Uterus (tissue), 2 donors: ENCODE measurements around the gene RTN3.

Experiments
- POLR2A ChIP-seq, 2 donors: fragments of 450-650 bp; IDR thresholded peaks; one replicate each; pipeline ENCODE4 v1.6.1; 2016; ENCODE audit warnings: antibody characterized with exemption in 2 of 2, mild to moderate bottlenecking in 1 of 2, moderate library complexity in 1 of 2
- TF ChIP-seq, protein P1 (sequence below), 4 experiments: fragments of 200-600 bp in 2 of 4; fragments of 450-650 bp in 2 of 4; sonication (generic) in 2 of 4; IDR thresholded peaks; one replicate each; pipeline ENCODE4 v1.5.1; 2016 to 2019; ENCODE audit warnings: antibody characterized with exemption in 4 of 4, mild to moderate bottlenecking in 2 of 4, moderate library complexity in 1 of 4

DNA sequence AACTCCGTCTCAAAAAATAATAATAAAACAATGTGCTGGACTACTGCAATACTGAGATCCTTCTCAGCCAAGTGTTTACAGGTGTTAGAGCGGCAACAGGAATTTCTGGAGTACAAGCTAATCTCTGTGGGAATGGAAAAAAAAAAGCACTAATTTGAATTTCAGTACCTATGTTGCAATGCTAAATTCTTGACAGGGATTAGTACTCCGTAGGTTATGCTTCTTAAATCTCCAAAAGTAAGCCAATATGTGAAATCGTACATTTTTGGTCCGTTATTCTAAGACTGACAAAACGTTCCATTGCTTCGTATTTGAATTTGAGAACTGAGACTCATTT, 11.2 kb upstream of the RTN3 start:
- TF ChIP-seq POLR2A (IDR thresholded peaks at IDR 0.05) = no peak
- TF ChIP-seq, protein P1, sequence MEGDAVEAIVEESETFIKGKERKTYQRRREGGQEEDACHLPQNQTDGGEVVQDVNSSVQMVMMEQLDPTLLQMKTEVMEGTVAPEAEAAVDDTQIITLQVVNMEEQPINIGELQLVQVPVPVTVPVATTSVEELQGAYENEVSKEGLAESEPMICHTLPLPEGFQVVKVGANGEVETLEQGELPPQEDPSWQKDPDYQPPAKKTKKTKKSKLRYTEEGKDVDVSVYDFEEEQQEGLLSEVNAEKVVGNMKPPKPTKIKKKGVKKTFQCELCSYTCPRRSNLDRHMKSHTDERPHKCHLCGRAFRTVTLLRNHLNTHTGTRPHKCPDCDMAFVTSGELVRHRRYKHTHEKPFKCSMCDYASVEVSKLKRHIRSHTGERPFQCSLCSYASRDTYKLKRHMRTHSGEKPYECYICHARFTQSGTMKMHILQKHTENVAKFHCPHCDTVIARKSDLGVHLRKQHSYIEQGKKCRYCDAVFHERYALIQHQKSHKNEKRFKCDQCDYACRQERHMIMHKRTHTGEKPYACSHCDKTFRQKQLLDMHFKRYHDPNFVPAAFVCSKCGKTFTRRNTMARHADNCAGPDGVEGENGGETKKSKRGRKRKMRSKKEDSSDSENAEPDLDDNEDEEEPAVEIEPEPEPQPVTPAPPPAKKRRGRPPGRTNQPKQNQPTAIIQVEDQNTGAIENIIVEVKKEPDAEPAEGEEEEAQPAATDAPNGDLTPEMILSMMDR (IDR thresholded peaks at IDR 0.05) = no peak
